H9 (cell line): ENCODE measurements around the gene FEN1. TPM values are rescaled to one million over a fixed set of nuclear protein-coding genes. Genes with fewer than 3 reads are reported as not detected.

Experiments used
- DNase-seq: peaks from one replicate; pipeline ENCODE4 v3.0.0-alpha.2; 2017
- H2AFZ ChIP-seq: one replicate; pipeline ENCODE4 v1.6.1; 2013; ENCODE audit warnings: mild to moderate bottlenecking, low read length, control low read depth, moderate library complexity
- H2AK5ac ChIP-seq: 2 replicates; pipeline ENCODE4 v1.6.1; 2013; ENCODE audit warnings: low read length, control low read depth, mixed read lengths; ENCODE audit not compliant: insufficient read length
- H2BK120ac ChIP-seq: one replicate; pipeline ENCODE4 v1.6.1; 2013; ENCODE audit warnings: low read depth, mild to moderate bottlenecking, low read length, control low read depth, inconsistent platforms; ENCODE audit not compliant: poor library complexity, severe bottlenecking
- H2BK12ac ChIP-seq: 2 replicates; pipeline ENCODE4 v1.6.1; 2013; ENCODE audit warnings: low read length, control low read depth, mixed read lengths, low read depth; ENCODE audit not compliant: insufficient read length
- H2BK15ac ChIP-seq: 2 replicates; pipeline ENCODE4 v1.6.1; 2013; ENCODE audit warnings: low read depth, low read length, control low read depth
- H2BK20ac ChIP-seq: one replicate; pipeline ENCODE4 v1.6.1; 2013; ENCODE audit warnings: low read depth, mild to moderate bottlenecking, low read length, control low read depth, inconsistent platforms; ENCODE audit not compliant: poor library complexity, severe bottlenecking
- H2BK5ac ChIP-seq: 2 replicates; pipeline ENCODE4 v1.6.1; 2013; ENCODE audit warnings: low read length, control low read depth, mixed read lengths; ENCODE audit not compliant: insufficient read length
- H3K14ac ChIP-seq: 2 replicates; pipeline ENCODE4 v1.6.1; 2013; ENCODE audit warnings: low read length, control low read depth; ENCODE audit not compliant: insufficient read depth
- H3K18ac ChIP-seq: 2 replicates; pipeline ENCODE4 v1.6.1; 2013; ENCODE audit warnings: low read depth, mild to moderate bottlenecking, mixed read lengths, low read length, control low read depth; ENCODE audit not compliant: insufficient read length
- H3K23ac ChIP-seq: 2 replicates; pipeline ENCODE4 v1.6.1; 2013; ENCODE audit warnings: low read length, control low read depth, mixed read lengths, low read depth; ENCODE audit not compliant: insufficient read length
- H3K23me2 ChIP-seq: 2 replicates; pipeline ENCODE4 v1.6.1; 2013; ENCODE audit warnings: low read depth, mild to moderate bottlenecking, mixed read lengths, low read length, control low read depth; ENCODE audit not compliant: insufficient read length, poor library complexity, severe bottlenecking
- H3K27ac ChIP-seq: 2 replicates; pipeline ENCODE4 v1.5.1; 2013; ENCODE audit warnings: low read length, control low read depth, mixed read lengths, low read depth; ENCODE audit not compliant: insufficient read length
- H3K27me3 ChIP-seq: 2 replicates; pipeline ENCODE4 v1.6.1; 2013; ENCODE audit warnings: low read length, control low read depth, inconsistent platforms; ENCODE audit not compliant: insufficient read depth
- H3K4ac ChIP-seq: 2 replicates; pipeline ENCODE4 v1.6.1; 2013; ENCODE audit warnings: low read depth, mild to moderate bottlenecking, control low read depth, inconsistent platforms, low read length, moderate library complexity
- H3K4me1 ChIP-seq: 2 replicates; pipeline ENCODE4 v1.6.1; 2013; ENCODE audit warnings: low read length, control low read depth, inconsistent platforms; ENCODE audit not compliant: insufficient read depth
- H3K4me2 ChIP-seq: 2 replicates; pipeline ENCODE4 v1.6.1; 2013; ENCODE audit warnings: low read length, control low read depth, mixed read lengths; ENCODE audit not compliant: insufficient read length, insufficient read depth
- H3K56ac ChIP-seq: 2 replicates; pipeline ENCODE4 v1.6.1; 2013; ENCODE audit warnings: low read depth, mild to moderate bottlenecking, mixed read lengths, low read length, control low read depth; ENCODE audit not compliant: insufficient read length
- H3K79me1 ChIP-seq: 2 replicates; pipeline ENCODE4 v1.6.1; 2013; ENCODE audit warnings: low read depth, mild to moderate bottlenecking, moderate library complexity, low read length, control low read depth, inconsistent platforms; ENCODE audit not compliant: insufficient read depth, poor library complexity, severe bottlenecking
- H3K79me2 ChIP-seq: 2 replicates; pipeline ENCODE4 v1.6.1; 2013; ENCODE audit warnings: low read length, control low read depth, inconsistent platforms; ENCODE audit not compliant: insufficient read depth
- H3K9ac ChIP-seq: 2 replicates; pipeline ENCODE4 v1.6.1; 2013; ENCODE audit warnings: low read length, control low read depth, mixed read lengths; ENCODE audit not compliant: insufficient read length; ENCODE audit errors: extremely low read depth
- H3K9me3 ChIP-seq: one replicate; pipeline ENCODE4 v1.6.1; 2013; ENCODE audit warnings: low read depth, low read length, inconsistent platforms; ENCODE audit not compliant: control insufficient read depth
- H3T11ph ChIP-seq: one replicate; pipeline ENCODE4 v1.6.1; 2013; ENCODE audit warnings: mild to moderate bottlenecking, low read length, control low read depth, inconsistent platforms
- H4K20me1 ChIP-seq: one replicate; pipeline ENCODE4 v1.6.1; 2013; ENCODE audit not compliant: control insufficient read depth, insufficient read length, insufficient read depth
- H4K5ac ChIP-seq: 2 replicates; pipeline ENCODE4 v1.6.1; 2013; ENCODE audit warnings: low read depth, mild to moderate bottlenecking, mixed read lengths, low read length, control low read depth; ENCODE audit not compliant: insufficient read length
- H4K8ac ChIP-seq: replicated peaks from 2 replicates; pipeline ENCODE4 v1.6.1; 2013; ENCODE audit warnings: low read length, control low read depth, mixed read lengths, low read depth; ENCODE audit not compliant: insufficient read length
- H4K91ac ChIP-seq: 2 replicates; pipeline ENCODE4 v1.6.1; 2013; ENCODE audit warnings: low read depth, mild to moderate bottlenecking, moderate library complexity, mixed read lengths, low read length, control low read depth; ENCODE audit not compliant: insufficient read length
- H3K27ac Mint-ChIP-seq, 3 experiments: 2 replicates in 2 of 3; 3 replicates in 1 of 3; pipeline ENCODE4 v1.8.0; 2020 to 2021; ENCODE audit warnings: mixed read lengths in 3 of 3, mild to moderate bottlenecking in 1 of 3, moderate library complexity in 1 of 3
- H3K27me3 Mint-ChIP-seq: 2 replicates; pipeline ENCODE4 v1.8.0; 2021; ENCODE audit warnings: low read depth, mild to moderate bottlenecking, moderate library complexity, mixed read lengths
- H3K36me3 Mint-ChIP-seq, 3 experiments: 2 replicates in 2 of 3; 3 replicates in 1 of 3; pipeline ENCODE4 v1.8.0; 2020 to 2021; ENCODE audit warnings: low read depth in 3 of 3, mixed read lengths in 3 of 3; ENCODE audit not compliant: insufficient read depth in 1 of 3
- H3K4me1 Mint-ChIP-seq, 2 experiments: 2 replicates each; pipeline ENCODE4 v1.8.0; 2020; ENCODE audit warnings: mixed read lengths in 2 of 2
- H3K4me3 Mint-ChIP-seq, 2 experiments: 2 replicates in 1 of 2; 3 replicates in 1 of 2; pipeline ENCODE4 v1.8.0; 2020 to 2021; ENCODE audit warnings: mild to moderate bottlenecking in 2 of 2, mixed read lengths in 2 of 2, moderate library complexity in 1 of 2
- H3K9me3 Mint-ChIP-seq, 2 experiments: 2 replicates in 1 of 2; 3 replicates in 1 of 2; pipeline ENCODE4 v1.8.0; 2020; ENCODE audit warnings: mild to moderate bottlenecking in 2 of 2, mixed read lengths in 2 of 2, moderate library complexity in 1 of 2
- WGBS: extraction: QIAGEN DNeasy Blood & Tissue Kit; methylation state at CpG from one replicate; pipeline ENCODE4 v1.1.7; 2013; ENCODE audit warnings: missing lambda C conversion rate, low lambda C conversion rate, mixed read lengths; ENCODE audit not compliant: insufficient read length; ENCODE audit errors: extremely low coverage; 5-methylcytosine and 5-hydroxymethylcytosine counted together
- total RNA-seq: library from RNA; stranded (reverse); gene quantifications from 2 replicates; pipeline ENCODE4 v1.2.1, GENCODE V29; 2021
- TF ChIP-seq, protein P1 (sequence below): fragments of 200-600 bp; sonication (generic); conservative IDR thresholded peaks from 3 replicates; pipeline ENCODE4 v1.8.0; 2021; ENCODE audit warnings: antibody characterized with exemption, mild to moderate bottlenecking

Gene FEN1
- total RNA-seq, 1 experiment from 2014 or later: 114 TPM

DNA sequence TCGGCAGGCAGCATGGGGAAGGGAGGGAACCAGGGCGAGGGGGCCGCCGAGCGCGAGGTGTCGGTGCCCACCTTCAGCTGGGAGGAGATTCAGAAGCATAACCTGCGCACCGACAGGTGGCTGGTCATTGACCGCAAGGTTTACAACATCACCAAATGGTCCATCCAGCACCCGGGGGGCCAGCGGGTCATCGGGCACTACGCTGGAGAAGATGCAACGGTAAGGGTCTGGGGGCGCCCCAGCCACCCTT lies 35.6 kb downstream of the FEN1 start:
- H3K79me2 ChIP-seq: peaks cover 38% of the 10 kb centered on the region; the same call in 1 of the 2 replicates
- DNase-seq: no peak
- H3K9me3 ChIP-seq: no peaks in the 10 kb centered on the region
- peak overlapping the region; percentile 12 for H3K18ac ChIP-seq
- Mint-ChIP-seq H3K27ac (peak overlapping the region; percentile 95 to 99 (median 97)), H3K27me3 (no peaks in the 10 kb centered on the region), H3K9me3 (no peaks in the 10 kb centered on the region), H3K4me3 (peak overlapping the region; percentile 91 to 93), H3K36me3 (peaks cover 15 to 30% (median 28%) of the 10 kb centered on the region in 3 experiments; a peak in 6 of 7 replicates), H3K4me1 (peaks cover 50 to 51% of the 10 kb centered on the region in 2 experiments)
- H2BK5ac ChIP-seq: no peak overlapping the region
- no peak overlapping the region for H3T11ph ChIP-seq
- no peak overlapping the region for H2BK120ac ChIP-seq
- no peak overlapping the region for H2AK5ac ChIP-seq
- H2AFZ ChIP-seq: no peak overlapping the region
- peak overlapping the region; percentile 66 for H3K14ac ChIP-seq
- H2BK15ac ChIP-seq: no peak overlapping the region
- H3K23me2 ChIP-seq: peaks cover 16% of the 10 kb centered on the region
- H3K9ac ChIP-seq: peak overlapping the region; percentile 54
- H2BK12ac ChIP-seq: no peak overlapping the region
- no peak overlapping the region for H3K27ac ChIP-seq
- no peak overlapping the region for H4K91ac ChIP-seq
- H3K56ac ChIP-seq: no peak overlapping the region
- no peaks in the 10 kb centered on the region for H4K20me1 ChIP-seq
- no peak overlapping the region for H4K8ac ChIP-seq
- TF ChIP-seq, protein P1, sequence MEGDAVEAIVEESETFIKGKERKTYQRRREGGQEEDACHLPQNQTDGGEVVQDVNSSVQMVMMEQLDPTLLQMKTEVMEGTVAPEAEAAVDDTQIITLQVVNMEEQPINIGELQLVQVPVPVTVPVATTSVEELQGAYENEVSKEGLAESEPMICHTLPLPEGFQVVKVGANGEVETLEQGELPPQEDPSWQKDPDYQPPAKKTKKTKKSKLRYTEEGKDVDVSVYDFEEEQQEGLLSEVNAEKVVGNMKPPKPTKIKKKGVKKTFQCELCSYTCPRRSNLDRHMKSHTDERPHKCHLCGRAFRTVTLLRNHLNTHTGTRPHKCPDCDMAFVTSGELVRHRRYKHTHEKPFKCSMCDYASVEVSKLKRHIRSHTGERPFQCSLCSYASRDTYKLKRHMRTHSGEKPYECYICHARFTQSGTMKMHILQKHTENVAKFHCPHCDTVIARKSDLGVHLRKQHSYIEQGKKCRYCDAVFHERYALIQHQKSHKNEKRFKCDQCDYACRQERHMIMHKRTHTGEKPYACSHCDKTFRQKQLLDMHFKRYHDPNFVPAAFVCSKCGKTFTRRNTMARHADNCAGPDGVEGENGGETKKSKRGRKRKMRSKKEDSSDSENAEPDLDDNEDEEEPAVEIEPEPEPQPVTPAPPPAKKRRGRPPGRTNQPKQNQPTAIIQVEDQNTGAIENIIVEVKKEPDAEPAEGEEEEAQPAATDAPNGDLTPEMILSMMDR: no peak
- H3K4me1 ChIP-seq: peaks cover 5% of the 10 kb centered on the region; the same call in 1 of the 2 replicates
- H3K4ac ChIP-seq: no peak overlapping the region
- no peak overlapping the region for H3K23ac ChIP-seq
- WGBS: no CpG with 5 or more reads among the region's 16 CpGs
- peak overlapping the region; percentile 96 for H3K4me2 ChIP-seq
- no peak overlapping the region for H4K5ac ChIP-seq
- no peak overlapping the region for H2BK20ac ChIP-seq
- H3K27me3 ChIP-seq: no peaks in the 10 kb centered on the region
- H3K79me1 ChIP-seq: peaks cover 2% of the 10 kb centered on the region
